ENCODE results near the gene KLF11.

DNA sequence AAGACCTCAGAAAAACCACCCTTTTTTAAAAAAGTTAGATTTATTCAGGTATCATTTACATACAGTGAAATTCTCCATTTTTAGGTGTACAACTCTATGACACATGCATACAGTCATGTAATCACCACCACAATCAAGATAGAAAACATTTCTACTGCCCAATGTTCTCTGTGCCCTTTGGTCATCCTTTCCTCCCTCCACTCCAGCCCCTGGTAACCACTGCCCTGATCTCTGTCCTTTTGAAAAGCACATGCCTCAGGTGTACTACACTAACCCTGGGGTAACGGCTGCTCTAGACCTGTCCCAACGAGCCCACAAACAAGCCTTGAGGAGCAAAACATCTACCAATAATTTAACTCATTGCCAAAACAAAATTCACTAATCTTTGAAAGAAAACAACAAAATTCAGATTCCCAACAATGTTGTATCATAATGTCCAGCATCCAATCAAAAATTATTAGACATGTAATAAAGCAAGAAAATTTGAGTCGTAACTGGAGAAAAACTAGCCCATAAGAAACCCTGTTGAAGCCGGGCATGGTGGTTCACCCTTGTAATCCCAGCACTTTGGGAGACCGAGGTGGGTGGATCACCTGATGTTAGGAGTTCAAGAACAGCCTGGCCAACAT, 25.9 kb upstream of the KLF11 start:
- TF ChIP-seq, protein P1, sequence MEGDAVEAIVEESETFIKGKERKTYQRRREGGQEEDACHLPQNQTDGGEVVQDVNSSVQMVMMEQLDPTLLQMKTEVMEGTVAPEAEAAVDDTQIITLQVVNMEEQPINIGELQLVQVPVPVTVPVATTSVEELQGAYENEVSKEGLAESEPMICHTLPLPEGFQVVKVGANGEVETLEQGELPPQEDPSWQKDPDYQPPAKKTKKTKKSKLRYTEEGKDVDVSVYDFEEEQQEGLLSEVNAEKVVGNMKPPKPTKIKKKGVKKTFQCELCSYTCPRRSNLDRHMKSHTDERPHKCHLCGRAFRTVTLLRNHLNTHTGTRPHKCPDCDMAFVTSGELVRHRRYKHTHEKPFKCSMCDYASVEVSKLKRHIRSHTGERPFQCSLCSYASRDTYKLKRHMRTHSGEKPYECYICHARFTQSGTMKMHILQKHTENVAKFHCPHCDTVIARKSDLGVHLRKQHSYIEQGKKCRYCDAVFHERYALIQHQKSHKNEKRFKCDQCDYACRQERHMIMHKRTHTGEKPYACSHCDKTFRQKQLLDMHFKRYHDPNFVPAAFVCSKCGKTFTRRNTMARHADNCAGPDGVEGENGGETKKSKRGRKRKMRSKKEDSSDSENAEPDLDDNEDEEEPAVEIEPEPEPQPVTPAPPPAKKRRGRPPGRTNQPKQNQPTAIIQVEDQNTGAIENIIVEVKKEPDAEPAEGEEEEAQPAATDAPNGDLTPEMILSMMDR (IDR thresholded peaks at IDR 0.05), result no peak
- no peak for TF ChIP-seq POLR2A (IDR thresholded peaks at IDR 0.05)
